Kidney (tissue), 14 donors: ENCODE data around the gene LEAP2. TPM values are rescaled to one million over a fixed set of nuclear protein-coding genes. Genes with fewer than 3 reads are reported as not detected.
A peak's percentile ranks its signal among the peaks of the same experiment; 100 is the strongest.

Source experiments
- DNase-seq, 5 donors: peaks; one replicate each; pipeline ENCODE4 v3.0.0-alpha.2; 2013 to 2020
- FAIRE-seq: peaks from 2 replicates; lab custom pipeline; 2012; peaks lifted over from hg19 to GRCh38; lab: Jason Lieb, UNC
- H3K27ac ChIP-seq, 2 donors: one replicate each; pipeline ENCODE4 v1.7.0; 2013; ENCODE audit warnings: low read depth in 2 of 2, low read length in 2 of 2, inconsistent platforms in 1 of 2
- H3K27me3 ChIP-seq: one replicate; pipeline ENCODE4 v1.7.1; 2013; ENCODE audit warnings: low read length, inconsistent platforms; ENCODE audit not compliant: control insufficient read depth, insufficient read depth
- H3K36me3 ChIP-seq, 3 donors: one replicate each; pipeline versions ENCODE4 v1.7.0 to v1.7.1; 2013; ENCODE audit warnings: low read length in 3 of 3, control low read depth in 1 of 3, inconsistent platforms in 1 of 3; ENCODE audit not compliant: insufficient read depth in 3 of 3, control insufficient read depth in 2 of 3
- H3K4me1 ChIP-seq, 3 donors: one replicate each; pipeline versions ENCODE4 v1.7.0 to v1.7.1; 2013; ENCODE audit warnings: low read length in 3 of 3, inconsistent platforms in 1 of 3, low read depth in 1 of 3; ENCODE audit not compliant: control insufficient read depth in 2 of 3, insufficient read depth in 2 of 3
- H3K4me3 ChIP-seq, 3 donors: one replicate each; pipeline versions ENCODE4 v1.7.0 to v1.8.1; 2013; ENCODE audit warnings: low read length in 3 of 3, control low read depth in 1 of 3, inconsistent platforms in 1 of 3
- H3K9ac ChIP-seq, 3 donors: one replicate each; pipeline versions ENCODE4 v1.7.0 to v1.7.1; 2013; ENCODE audit warnings: low read length in 3 of 3, control low read depth in 1 of 3, inconsistent platforms in 1 of 3
- H3K9me3 ChIP-seq, 3 donors: one replicate each; pipeline versions ENCODE4 v1.7.0 to v1.7.1; 2013; ENCODE audit warnings: low read length in 3 of 3, control low read depth in 1 of 3, inconsistent platforms in 1 of 3; ENCODE audit not compliant: control insufficient read depth in 2 of 3, insufficient read depth in 1 of 3
- CTCF ChIP-seq: IDR thresholded peaks from 3 replicates; pipeline ENCODE4 v1.5.1; 2012; ENCODE audit warnings: mild to moderate bottlenecking, moderate library complexity, borderline replicate concordance; ENCODE audit not compliant: insufficient read depth; ENCODE audit errors: extremely low read depth
- intact Hi-C: fragments of 100-400 bp; cut with DNase I; formaldehyde crosslinking; loops from one replicate; pipeline ENCODE4 v1.11.1; 2022
- polyA plus RNA-seq: library from polyadenylated mRNA; stranded (reverse); fragments of 350-450 nt; fragmentation: Illumina TruSeq; extraction: RNeasy Lipid Tissue Mini Kit (QIAGEN cat#74804); gene quantifications from one replicate; pipeline ENCODE4 v1.2.3, GENCODE V29; 2014; ENCODE audit warnings: low read depth, low replicate concordance; ENCODE audit not compliant: insufficient read depth
- total RNA-seq: library from RNA; stranded (reverse); fragmentation: NEBNext Ultra II Directional; extraction: Animal tissue kit (Norgen Biotek cat#: 25700); gene quantifications from one replicate; pipeline ENCODE4 v1.2.1, GENCODE V29; 2021
- donor health status: control.
- donor health status: control.
- donor health status: control.
- donor health status: control.
- donor health status: control.
- donor health status: DM: yes; HTN: yes; CAD: no.
- donor health status: Normal renal cell carcinoma (clear cell type).

The LEAP2 gene
- total and polyA plus RNA-seq, 2 donors from 2014 or later, result 1.5 to 6.9 TPM

GRCh38 chr5:132868754-132869153, 4.7 kb upstream of the LEAP2 start:
- H3K9me3 ChIP-seq, result no peaks in the 10 kb centered on the region
- H3K36me3 ChIP-seq, result peaks cover 6 to 28% (median 20%) of the 10 kb centered on the region in 3 donors
- TF ChIP-seq CTCF, result no peak
- no peak for DNase-seq
- no peak overlapping the region for H3K27ac ChIP-seq
- FAIRE-seq, result no peak
- intact Hi-C loops, result no loop called here
- H3K4me1 ChIP-seq, result peaks cover 0 to 30% (median 18%) of the 10 kb centered on the region in 3 donors
- H3K4me3 ChIP-seq, result no peak overlapping the region
- H3K27me3 ChIP-seq, result no peaks in the 10 kb centered on the region
- H3K9ac ChIP-seq, result no peak overlapping the region

- FAIRE-seq (no peak), DNase-seq (no peak)
- Histone ChIP-seq H3K9me3 (no peaks in the 10 kb centered on the region), H3K27ac (no peak overlapping the region), H3K4me3 (no peak overlapping the region), H3K36me3 (peaks cover 6 to 28% (median 22%) of the 10 kb centered on the region in 3 donors), H3K9ac (no peak overlapping the region), H3K27me3 (no peaks in the 10 kb centered on the region), H3K4me1 (peaks cover 0 to 30% (median 17%) of the 10 kb centered on the region in 3 donors)
- no peak for TF ChIP-seq CTCF
- intact Hi-C loops, result no loop called here
Measured at GRCh38 chr5:132870801-132871200, 2.7 kb upstream of the LEAP2 start.

GRCh38 chr5:132871459-132872284, 1.8 kb upstream of the LEAP2 start:
- intact Hi-C loops, result no loop called here
- Histone ChIP-seq H3K27me3 (no peaks in the 10 kb centered on the region), H3K36me3 (peaks cover 6 to 28% (median 22%) of the 10 kb centered on the region in 3 donors), H3K9me3 (no peaks in the 10 kb centered on the region), H3K4me3 (no peak overlapping the region), H3K9ac (no peak overlapping the region), H3K4me1 (peaks cover 0 to 28% (median 16%) of the 10 kb centered on the region in 3 donors), H3K27ac (peak overlapping the region; percentile 59 to 86)
- FAIRE-seq, result no peak
- no peak for TF ChIP-seq CTCF
- DNase-seq, result no peak
